Hematopoietic multipotent progenitor cell (in vitro differentiated cells): ENCODE data around the gene HSD17B4. TPM values are rescaled to one million over a fixed set of nuclear protein-coding genes. Genes with fewer than 3 reads are reported as not detected.
A peak's percentile ranks its signal among the peaks of the same experiment; 100 is the strongest.
"Not testable (repeated sequence)": the region's sequence is repeated elsewhere in the genome, so short reads cannot be mapped to it uniquely, and the experiment has no call there.

ENCODE experiments used
- DNase-seq, 3 donors: peaks; one replicate each; pipeline ENCODE4 v3.0.0-alpha.2; 2011 to 2015; ENCODE audit warnings: low read depth in 2 of 3, low spot score in 2 of 3
- total RNA-seq: library from RNA; depleted of rRNA; stranded (reverse); fragments of >200 nt; gene quantifications from one replicate; pipeline ENCODE4 v1.2.3, GENCODE V29; 2012

HSD17B4 gene
- total RNA-seq, 1 donor, result 80.5 TPM

GRCh38 chr5:119476341-119476740, 24.0 kb downstream of the HSD17B4 start:
- no peak for DNase-seq

- no peak for DNase-seq
These were observed 26.5 kb downstream of the HSD17B4 start for GRCh38 chr5:119478781-119479180.

- not testable (repeated sequence) for DNase-seq
These were observed 28.3 kb downstream of the HSD17B4 start for GRCh38 chr5:119480629-119481028.

- DNase-seq, result no peak
These were observed 30.9 kb downstream of the HSD17B4 start for GRCh38 chr5:119483155-119483554.

- DNase-seq, result no peak
These were observed 32.6 kb downstream of the HSD17B4 start for GRCh38 chr5:119484884-119485283.

- DNase-seq, result no peak
These were observed 49.4 kb downstream of the HSD17B4 start for GRCh38 chr5:119501671-119502179.

GRCh38 chr5:119503939-119504338, 51.6 kb downstream of the HSD17B4 start:
- DNase-seq, result not testable (repeated sequence)

GRCh38 chr5:119512277-119512676, 60.0 kb downstream of the HSD17B4 start:
- peak in 1 of 3 donors; percentile 23 for DNase-seq

- DNase-seq, result no peak
These were observed 62.9 kb downstream of the HSD17B4 start for GRCh38 chr5:119515192-119515591.

- not testable (repeated sequence) for DNase-seq
These were observed 64.8 kb downstream of the HSD17B4 start for GRCh38 chr5:119517115-119517514.

- DNase-seq, result no peak
These were observed 68.9 kb downstream of the HSD17B4 start for GRCh38 chr5:119521232-119521631.

- DNase-seq, result no peak
These were observed 70.5 kb downstream of the HSD17B4 start for GRCh38 chr5:119522841-119523240.

- no peak for DNase-seq
These were observed 72.2 kb downstream of the HSD17B4 start for GRCh38 chr5:119524485-119524884.

- DNase-seq, result no peak
These were observed 75.1 kb downstream of the HSD17B4 start for GRCh38 chr5:119527351-119527750.

- no peak for DNase-seq
These were observed 77.5 kb downstream of the HSD17B4 start for GRCh38 chr5:119529811-119530210.

GRCh38 chr5:119532637-119533036, 80.3 kb downstream of the HSD17B4 start:
- DNase-seq, result no peak

GRCh38 chr5:119537704-119538103, 85.4 kb downstream of the HSD17B4 start:
- no peak for DNase-seq

- no peak for DNase-seq
These were observed 89.4 kb downstream of the HSD17B4 start for GRCh38 chr5:119541716-119542115.

- DNase-seq, result no peak
These were observed 99.5 kb downstream of the HSD17B4 start for GRCh38 chr5:119551819-119552218.

GRCh38 chr5:119554597-119554996, 102.3 kb downstream of the HSD17B4 start:
- DNase-seq, result no peak

- no peak for DNase-seq
These were observed 118.6 kb downstream of the HSD17B4 start for GRCh38 chr5:119570910-119571309.

GRCh38 chr5:119578937-119579336, 126.6 kb downstream of the HSD17B4 start:
- peak in 2 of 3 donors; percentile 11 to 47 for DNase-seq

GRCh38 chr5:119582987-119583386, 130.7 kb downstream of the HSD17B4 start:
- DNase-seq, result no peak
